ENCODE measurements around the gene RABGAP1L. TPM values are rescaled to one million over a fixed set of nuclear protein-coding genes. Genes with fewer than 3 reads are reported as not detected.

RABGAP1L gene
- total and polyA plus RNA-seq, 2 of the 4 experiments (the other 2 are of a cell fraction) = 7.9 to 26.7 TPM

- no peak overlapping the region for H4K8ac ChIP-seq (ENCODE audit: low read depth in 2 of 2, low read length in 2 of 2)
- H2AK5ac ChIP-seq (ENCODE audit: low read depth, low read length) = no peak overlapping the region
- no peak overlapping the region for H3K14ac ChIP-seq (replicated peaks; ENCODE audit: low read depth, low read length)
- H2AFZ ChIP-seq (replicated peaks; ENCODE audit: low read length, poor library complexity) = no peak overlapping the region
- H4K91ac ChIP-seq (ENCODE audit: insufficient read depth, low read depth, low read length) = no peak overlapping the region
- DNase-seq (peak; percentile 93), ATAC-seq (ENCODE audit: low read depth) (peak; percentile 89)
- H2BK120ac ChIP-seq (ENCODE audit: low read depth, low read length) = no peak overlapping the region
- no peaks in the 10 kb centered on the region for H3K9me3 ChIP-seq (ENCODE audit: control insufficient read depth, insufficient read depth, low read length)
- H3K4me2 ChIP-seq (ENCODE audit: low read depth, low read length) = no peak overlapping the region
- intact Hi-C loops (cut with micrococcal nuclease) (no loop called here), in situ Hi-C loops (cut with MboI; ENCODE audit: low sequenced_read_pairs) (no loop called here), dilution Hi-C loops (cut with HindIII; ENCODE audit: low sequenced_read_pairs, unreplicated experiment) (no loop called here)
- H2BK5ac ChIP-seq (ENCODE audit: low read depth, low read length, poor library complexity, severe bottlenecking) = peak overlapping the region; percentile 62
- H3K56ac ChIP-seq (ENCODE audit: extremely low read depth, insufficient read depth, low read length) = no peak overlapping the region
- CTCF ChIA-PET = interaction anchor here (0.7 to 0.8 kb wide), 2 partner anchors 179 to 213 kb away, joined by 4 read pairs; no protein-coding TSS in a partner anchor
- no TSS peak for BruUV-seq (replicated peaks)
- no peak overlapping the region for H3K9ac ChIP-seq (ENCODE audit: low read depth, low read length)
- no peak overlapping the region for H3K23ac ChIP-seq (ENCODE audit: low read depth, low read length)
- POLR2A ChIA-PET (ENCODE audit: unreplicated experiment) = no interaction called here
- no CpG with 5 or more reads among the region's 2 CpGs for WGBS, 2 experiments (ENCODE audit: extremely low coverage in 2 of 2, insufficient read length in 1 of 2)
- H3K4me3 ChIP-seq (ENCODE audit: insufficient read depth, low read depth, low read length) = no peak overlapping the region
- no peak overlapping the region for H2AK9ac ChIP-seq (replicated peaks; ENCODE audit: low read depth, low read length, poor library complexity)
- TF ChIP-seq CEBPB (IDR thresholded peaks at IDR 0.05; ENCODE audit: low read depth, low read length) (no peak), POLR2A (IDR thresholded peaks at IDR 0.05; ENCODE audit: low read depth, low read length) (no peak), NFE2L2 (IDR thresholded peaks at IDR 0.05; ENCODE audit: low read depth, low read length) (no peak), CHD1 (IDR thresholded peaks at IDR 0.05; ENCODE audit: low read depth, low read length) (no peak), RFX5 (IDR thresholded peaks at IDR 0.05; ENCODE audit: low read depth, low read length) (no peak), RAD21 (IDR thresholded peaks at IDR 0.05; ENCODE audit: low read length) (no peak), BHLHE40 (IDR thresholded peaks at IDR 0.05; ENCODE audit: low read depth, low read length) (no peak), RCOR1 (IDR thresholded peaks at IDR 0.05; ENCODE audit: insufficient replicate concordance, low read length) (no peak)
- no peak overlapping the region for H4K5ac ChIP-seq (ENCODE audit: low read depth, low read length)
- no peaks in the 10 kb centered on the region for H4K20me1 ChIP-seq (ENCODE audit: insufficient read depth, low read length)
- no peak overlapping the region for H3K18ac ChIP-seq (ENCODE audit: low read depth, low read length)
- no peak overlapping the region for H2BK20ac ChIP-seq (ENCODE audit: low read depth, low read length)
- H3K4me1 ChIP-seq (ENCODE audit: control insufficient read depth, insufficient read depth, low read length) = no peaks in the 10 kb centered on the region
- no peaks in the 10 kb centered on the region for H3K36me3 ChIP-seq (ENCODE audit: control insufficient read depth, insufficient read depth, low read length)
- no peaks in the 10 kb centered on the region for H3K9me1 ChIP-seq (ENCODE audit: insufficient read depth, low read length)
- no peak overlapping the region for H3K27ac ChIP-seq (ENCODE audit: insufficient read depth, low read length)
- H3K79me1 ChIP-seq (ENCODE audit: low read depth in 1 of 2, low read length in 2 of 2) = no peaks in the 10 kb centered on the region
- H3K27me3 ChIP-seq (ENCODE audit: control insufficient read depth, insufficient read depth, low read length) = no peaks in the 10 kb centered on the region
- no peak overlapping the region for H2BK15ac ChIP-seq (ENCODE audit: low read depth, low read length)
- H3K4ac ChIP-seq (ENCODE audit: low read depth, low read length) = no peak overlapping the region
Measured at GRCh38 chr1:174682419-174683008, 523.2 kb downstream of the RABGAP1L start.
